HG03575 (cell line): Measurements from ENCODE around the gene NANOS1.

Experiments
- ATAC-seq: cut with Tn5 transposase; IDR thresholded peaks from one replicate; pipeline ENCODE4 v1.9.1; 2021; ENCODE audit not compliant: unreplicated experiment, insufficient number of reproducible peaks, low FRiP score; ENCODE audit errors: extremely low read depth

The NANOS1 gene

DNA sequence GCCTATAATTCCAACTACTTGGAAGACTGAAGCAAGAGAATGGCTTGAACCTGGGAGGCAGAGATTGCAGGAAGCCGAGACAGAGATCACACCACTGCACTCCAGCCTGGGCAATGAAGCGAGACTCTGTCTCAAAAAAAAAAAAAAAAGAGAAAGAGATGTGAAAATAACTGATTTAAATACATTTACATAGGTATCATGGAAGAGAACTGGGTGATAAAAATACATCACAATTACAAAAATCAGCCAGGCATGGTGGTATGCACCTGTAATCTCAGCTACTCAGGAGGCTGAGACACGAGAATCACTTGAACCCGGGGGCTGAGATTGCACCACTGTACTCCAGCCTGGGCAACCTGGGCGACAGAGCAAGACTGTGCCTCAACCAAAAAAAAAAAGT lies 19.8 kb downstream of the NANOS1 start:
- no peak for ATAC-seq

DNA sequence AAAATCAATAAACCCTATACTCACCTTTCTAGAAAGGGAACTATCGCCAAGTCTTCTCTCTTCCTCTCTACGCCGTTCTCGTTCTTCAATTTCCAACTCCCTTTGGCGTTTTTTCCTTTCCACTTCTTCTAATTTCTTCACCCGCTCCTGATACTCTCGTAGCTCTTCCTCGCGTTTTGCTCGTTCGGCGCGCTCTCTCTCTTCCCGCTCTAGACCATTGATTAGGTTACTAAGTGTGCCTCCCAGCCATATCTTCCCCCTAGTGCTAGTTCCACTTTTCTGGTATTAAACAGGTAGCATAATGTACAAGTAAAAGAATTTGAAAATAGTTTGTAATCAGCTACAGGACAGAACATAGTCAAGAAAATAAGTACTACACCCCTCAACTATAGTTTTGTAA lies 20.3 kb downstream of the NANOS1 start:
- no peak for ATAC-seq

DNA sequence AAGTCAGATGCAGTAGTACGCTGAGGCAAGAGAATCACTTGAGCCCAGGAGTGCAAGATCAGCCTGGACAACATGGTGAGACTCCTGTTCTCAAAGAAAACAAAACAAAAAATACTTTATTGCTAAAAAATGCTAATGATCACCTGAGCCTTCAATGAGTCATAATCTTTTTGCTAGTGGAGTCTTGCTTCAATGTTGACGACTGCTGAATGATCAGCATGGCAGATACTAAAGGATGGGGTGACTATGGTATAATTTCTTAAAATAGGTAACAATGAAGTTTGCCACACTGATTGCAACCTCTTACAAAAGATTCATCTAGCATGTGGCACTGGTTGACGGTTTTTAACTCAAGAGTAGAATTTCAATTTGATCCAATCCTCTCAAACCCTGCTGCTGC lies 22.3 kb downstream of the NANOS1 start:
- ATAC-seq: no peak

DNA sequence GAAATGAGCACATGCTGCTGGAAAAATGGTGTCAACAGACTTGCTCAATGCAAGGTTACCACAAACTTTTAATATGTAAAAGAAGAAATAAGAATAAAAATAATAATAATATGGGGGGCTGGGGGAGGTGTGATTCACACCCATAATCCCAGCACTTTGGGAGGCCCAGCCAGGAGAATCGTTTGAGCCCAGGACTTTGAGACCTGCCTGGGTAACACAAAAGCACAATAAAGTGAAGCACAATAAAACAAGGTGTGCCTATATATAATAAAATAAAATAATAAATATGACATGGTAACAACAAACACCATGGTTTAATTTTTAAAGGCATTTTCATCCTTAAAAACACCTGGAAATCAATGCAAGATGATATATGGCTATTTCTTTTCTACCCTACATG lies 26.0 kb downstream of the NANOS1 start:
- ATAC-seq: no peak

DNA sequence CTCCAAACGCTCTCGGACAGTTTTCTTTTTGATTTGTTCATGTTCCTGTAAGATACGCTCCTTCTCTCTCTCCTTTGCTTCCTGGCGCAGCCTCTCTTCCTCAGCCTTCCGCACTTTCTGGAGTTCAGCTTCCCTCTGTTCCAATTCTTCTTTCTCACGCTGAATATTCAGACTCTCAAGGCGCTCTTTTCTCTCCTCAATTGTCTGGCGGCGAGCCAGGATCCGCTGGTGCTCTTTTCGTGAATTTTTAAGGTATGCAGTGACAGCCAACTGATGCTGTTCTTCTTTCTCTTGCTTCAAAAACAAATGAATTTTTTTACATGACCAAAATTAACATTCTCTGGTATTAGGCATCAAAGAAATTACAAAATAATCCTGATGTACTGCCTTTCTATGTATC lies 28.5 kb downstream of the NANOS1 start:
- no peak for ATAC-seq

DNA sequence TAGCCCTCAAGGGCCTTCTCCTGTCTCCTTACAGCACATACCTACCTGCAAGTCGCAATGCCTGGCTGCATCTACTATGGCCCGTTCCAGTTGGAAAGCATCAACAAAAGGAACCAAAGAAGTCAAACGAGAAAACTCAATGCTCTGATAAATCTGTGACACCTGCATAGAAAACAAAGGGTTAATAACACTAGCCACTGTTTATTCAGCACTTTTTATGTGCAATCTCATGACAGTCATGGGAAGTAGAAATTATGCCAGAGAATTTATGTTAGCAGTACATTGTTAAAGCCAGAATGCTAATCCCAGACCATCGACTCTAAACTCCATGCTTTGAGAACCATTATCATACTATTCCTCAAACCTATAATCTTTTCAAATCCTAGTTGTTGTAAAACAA lies 30.0 kb downstream of the NANOS1 start:
- ATAC-seq: no peak

DNA sequence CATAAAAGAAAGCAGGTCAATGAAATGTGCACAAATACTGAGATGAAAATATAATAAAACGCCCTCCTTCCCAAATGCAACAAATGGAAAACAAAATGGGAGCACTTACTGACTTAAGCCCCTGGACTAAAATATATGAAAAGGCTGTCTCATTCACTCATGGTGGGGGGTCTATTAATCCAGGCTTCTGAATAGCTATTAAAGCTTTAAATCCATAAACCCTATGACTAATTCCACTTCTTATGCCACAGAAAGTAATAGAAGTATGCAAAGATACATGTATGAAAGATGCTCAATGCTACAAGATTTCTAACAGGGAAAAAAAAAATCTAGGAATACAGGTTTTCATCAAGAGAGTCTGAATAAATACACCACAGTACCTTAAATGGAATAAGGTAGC lies 30.6 kb downstream of the NANOS1 start:
- ATAC-seq: no peak

DNA sequence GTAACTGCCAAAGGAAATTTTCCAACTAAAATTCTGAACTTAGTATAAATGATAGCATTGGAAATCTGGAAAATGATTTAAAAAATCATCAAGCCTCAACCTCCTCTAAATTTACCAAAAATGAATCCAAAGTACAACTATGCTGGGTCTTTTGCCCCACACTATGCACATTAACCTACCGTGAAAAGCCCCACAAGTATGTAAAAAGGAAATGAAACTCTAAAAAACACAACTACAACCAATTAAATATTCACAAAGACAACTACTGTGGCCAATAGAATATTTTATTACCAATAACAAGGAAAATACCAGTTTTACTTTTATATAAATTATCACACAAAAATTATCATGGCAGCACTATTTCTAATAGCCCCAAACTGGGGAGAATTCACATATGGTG lies 31.8 kb downstream of the NANOS1 start:
- no peak for ATAC-seq

DNA sequence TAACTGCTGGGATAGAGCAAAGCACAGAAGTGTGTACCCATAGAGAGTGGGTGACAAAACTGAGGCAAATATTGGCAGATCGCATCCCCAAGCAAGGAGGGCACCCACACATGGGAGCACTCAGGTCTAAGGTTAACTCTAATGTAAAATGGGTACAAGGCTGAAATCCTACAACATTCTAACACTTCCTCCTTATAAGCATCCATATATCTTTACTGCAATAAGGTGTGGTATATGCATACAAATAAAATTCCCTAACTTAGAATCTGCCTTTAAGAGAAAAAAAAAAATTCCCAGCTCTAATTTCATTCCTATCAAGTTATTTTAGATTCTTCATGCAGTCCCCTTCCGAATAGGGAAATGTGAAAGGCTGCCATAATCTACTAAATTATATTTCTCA lies 32.4 kb downstream of the NANOS1 start:
- no peak for ATAC-seq

DNA sequence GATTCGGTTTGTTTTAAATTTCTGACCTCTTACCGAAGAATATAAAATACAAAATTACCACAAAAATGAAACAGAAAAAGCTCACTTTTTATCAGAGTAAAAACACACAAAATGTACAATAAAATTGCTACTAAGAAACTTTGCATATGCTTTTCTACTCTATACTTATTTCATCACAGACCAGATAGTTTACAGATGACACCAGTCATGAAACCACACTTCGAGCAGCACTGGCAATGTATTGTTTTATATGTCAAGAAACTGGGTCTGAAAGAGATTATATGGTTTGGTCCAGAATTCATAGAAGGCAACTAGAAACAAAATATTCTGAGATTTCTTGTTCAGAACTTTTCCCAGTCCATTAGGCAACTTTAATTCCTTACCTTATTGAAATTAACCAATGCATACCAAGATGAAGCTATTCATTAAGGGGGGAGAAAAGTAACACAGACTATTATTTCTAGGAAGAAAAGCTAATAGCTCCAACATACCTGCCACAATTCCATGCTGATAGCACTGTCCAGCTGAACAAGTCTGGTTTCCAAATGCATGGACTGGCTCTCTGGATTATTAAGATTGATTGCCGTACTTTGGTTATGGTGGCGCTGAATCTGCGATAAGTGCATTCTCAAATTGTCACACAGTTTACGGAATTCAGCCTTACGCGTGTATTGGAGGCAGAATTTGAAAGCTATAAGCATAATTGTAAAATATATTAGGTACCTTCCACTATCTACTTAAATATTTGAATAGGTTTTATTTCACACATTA lies 41.1 kb downstream of the NANOS1 start:
- ATAC-seq: no peak

DNA sequence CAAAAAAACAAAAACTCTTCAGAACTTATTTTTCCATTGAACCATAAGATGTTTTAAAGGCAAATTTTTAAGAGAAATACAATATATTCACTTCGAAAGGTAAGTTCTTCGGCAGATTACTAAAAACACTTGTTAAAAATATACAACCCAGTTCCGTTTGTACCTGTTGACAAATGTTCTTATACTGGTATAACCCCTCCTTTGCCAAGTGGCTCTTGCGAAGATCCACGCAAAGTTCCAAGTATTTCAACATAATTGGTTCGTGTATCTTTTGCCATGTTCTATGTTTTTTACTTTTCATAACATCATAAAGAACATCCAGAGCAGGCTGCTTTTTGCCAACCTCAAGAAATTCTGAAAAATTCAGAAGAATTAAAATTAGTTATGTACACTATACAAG lies 44.1 kb downstream of the NANOS1 start:
- no peak for ATAC-seq

DNA sequence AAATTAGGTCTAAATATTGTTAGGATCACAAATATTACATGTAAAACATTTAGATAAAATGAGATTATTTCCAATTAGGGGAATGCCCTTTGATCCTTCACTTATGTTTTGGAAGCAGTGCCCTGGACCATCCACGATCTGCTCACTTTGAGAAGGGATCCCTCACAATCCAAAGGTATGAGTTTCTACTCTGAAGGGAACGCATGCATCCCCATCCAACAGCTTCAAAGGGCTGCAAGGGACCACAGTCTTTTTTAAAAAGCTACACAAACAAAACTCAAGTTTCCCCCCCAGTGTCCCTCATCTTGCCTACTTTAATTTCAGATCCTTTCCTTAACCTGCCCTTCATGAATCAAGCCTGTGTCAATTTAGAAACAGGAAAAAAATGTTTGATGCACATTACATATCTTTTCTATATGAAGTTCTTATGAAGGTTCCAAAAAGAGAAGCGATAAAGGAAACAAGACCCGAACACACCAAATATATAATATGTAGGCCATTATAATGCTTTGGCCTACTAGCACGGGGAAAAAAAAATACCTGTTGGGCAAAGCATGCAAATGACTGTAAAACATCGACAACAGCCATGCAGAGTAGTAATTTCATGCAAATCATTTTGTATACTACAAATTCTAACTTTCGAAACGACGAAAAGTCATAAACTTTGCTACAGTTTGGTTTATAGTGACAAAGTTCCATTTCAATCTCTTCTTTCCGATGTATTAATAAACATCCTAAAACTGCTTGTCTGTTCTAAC lies 49.1 kb downstream of the NANOS1 start:
- ATAC-seq: no peak

DNA sequence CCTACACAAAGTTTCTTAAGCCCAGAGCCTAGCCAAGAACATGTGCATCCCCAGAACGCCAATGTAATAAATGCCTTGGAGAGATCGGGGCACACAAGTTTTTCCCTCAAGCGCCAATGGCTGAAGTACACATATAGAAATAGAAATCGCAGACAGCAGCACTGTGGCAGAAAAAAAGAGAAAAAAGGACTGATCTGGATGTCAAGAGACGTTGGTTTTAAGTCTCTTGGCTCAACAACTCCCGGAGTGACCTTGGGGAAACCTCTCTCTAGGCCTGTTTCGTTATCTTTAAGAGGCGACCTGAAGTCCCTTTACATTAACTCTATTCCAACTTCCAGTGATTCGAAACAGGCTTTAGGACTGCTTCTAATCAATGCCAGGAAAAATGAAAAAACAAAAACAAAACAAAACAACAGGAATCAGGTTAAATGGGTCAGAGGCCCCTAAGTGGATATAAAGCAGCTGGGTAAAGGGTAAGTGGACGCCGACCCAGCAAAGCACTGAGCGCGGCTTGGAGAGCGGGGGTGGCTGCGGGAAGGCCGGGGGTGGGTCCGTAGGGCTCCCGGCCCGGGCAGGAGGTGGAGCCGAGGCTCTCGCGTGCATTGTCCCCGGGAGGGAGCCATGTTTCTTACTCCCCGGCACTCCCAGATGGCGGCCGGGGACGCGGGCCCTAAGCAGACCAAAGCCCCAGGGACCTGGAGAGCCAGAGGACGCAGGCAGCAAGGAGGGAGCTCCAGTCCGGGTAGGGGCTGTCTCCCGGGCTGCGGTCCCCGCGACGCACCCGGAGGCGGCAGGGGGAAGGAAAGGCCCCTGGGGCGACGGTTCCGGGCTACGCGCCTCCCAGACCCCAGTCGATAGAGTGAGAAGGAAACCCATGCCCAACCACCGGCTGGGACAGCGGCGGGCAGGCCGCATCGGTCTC lies 50.3 kb downstream of the NANOS1 start:
- peak; percentile 20 for ATAC-seq

DNA sequence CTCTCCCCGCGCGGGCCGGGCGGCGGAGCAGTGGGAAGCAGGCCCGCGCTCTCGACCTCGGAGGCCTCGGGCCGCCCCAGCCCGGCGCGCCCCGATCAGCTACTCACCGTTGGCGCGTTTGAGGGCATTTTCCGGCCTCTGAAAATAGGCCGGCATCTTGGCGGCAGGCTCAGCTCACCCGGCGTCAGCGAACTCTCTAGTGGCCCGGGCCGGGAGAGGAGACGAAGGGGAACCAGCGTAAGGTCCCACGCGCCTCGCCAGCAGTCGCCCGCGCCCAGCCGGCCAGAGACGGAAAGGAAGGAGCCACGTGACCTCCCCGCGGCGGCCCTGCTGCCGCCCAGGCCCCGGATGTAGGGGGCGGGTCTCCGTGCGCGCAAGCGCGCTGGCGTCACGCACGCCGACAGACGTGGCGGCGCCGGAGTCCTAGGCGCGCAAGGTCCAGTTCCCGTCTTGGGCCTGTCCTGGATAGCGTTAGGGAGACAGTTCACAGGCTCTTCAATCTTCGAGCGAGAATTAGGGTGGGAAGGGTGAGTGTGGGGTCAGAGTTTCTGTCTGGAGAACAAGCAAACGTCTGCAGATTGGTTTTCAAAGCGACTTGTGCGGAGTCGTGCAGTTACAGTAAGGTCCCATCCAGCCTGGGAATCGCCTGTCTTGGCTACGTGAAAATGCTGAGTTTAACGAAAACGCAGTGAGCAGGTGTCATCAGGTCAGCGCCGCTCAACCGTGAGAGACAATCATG lies 51.2 kb downstream of the NANOS1 start, which contains the start of gene EIF3A:
TSS of gene EIF3A (minus strand) at position 297 of the 739 bp plus-strand sequence. CDS start at position 156, 141 bp downstream.
- peak; percentile 39 for ATAC-seq
